COLO829 (cell line): Measurements from ENCODE around the gene C1QB.
A peak's percentile ranks its signal among the peaks of the same experiment; 100 is the strongest.
"Not testable (repeated sequence)": the region's sequence is repeated elsewhere in the genome, so short reads cannot be mapped to it uniquely, and the experiment has no call there.

Source experiments
- DNase-seq: peaks from one replicate; pipeline ENCODE4 v3.0.0; 2012; ENCODE audit warnings: low spot score

The C1QB gene

GRCh38 chr1:22699681-22700520 lies 46.9 kb downstream of the C1QB start:
- no peak for DNase-seq

- DNase-seq = no peak
Measured at GRCh38 chr1:22702296-22703085, 49.5 kb downstream of the C1QB start.

DNA sequence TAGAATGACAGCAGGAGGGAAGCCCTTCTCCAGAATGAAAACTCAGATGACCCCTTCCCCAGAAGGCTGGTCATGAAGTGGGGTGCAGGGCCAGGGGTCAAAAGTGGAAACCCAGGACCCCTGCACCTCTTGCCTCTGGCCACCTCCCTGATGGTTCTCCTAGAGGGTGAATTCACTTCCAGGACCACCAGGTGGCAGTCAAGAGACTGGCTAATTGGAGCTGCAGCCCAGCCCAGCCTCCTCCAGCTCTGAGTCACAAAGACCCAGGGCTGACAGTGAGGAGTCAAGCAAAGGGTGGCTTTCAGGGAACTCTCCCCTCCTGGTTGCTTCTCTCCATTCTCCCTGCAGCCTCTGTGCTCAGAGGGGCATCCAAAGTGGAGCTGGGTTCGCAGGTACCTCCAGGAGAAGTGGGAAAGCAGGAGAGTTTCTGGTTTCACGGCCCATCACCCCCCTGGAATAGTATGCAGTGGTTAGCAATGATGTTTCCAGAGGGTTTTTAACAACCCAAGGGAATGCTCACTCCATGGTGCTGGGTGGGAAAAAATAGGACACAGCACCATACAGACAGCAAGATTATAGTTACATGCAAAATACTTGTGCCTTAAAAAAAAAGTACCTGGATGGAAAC lies 51.5 kb downstream of the C1QB start:
- DNase-seq = peak; percentile 70

DNA sequence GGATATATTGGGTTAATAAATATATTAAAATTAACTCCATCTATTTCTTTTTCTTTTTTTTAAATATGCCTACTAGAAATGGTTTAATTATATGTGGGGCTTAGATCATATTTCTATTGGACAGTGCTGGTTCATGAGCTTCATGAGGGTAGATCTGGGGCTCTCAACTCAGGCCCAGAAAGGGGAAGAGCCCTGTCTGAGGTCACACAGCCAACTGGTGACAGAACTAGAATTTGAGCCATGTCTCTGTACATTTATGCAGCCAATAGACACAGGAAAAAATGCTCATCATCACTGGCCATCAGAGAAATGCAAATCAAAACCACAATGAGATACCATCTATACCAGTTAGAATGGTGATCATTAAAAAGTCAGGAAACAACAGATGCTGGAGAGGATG lies 52.5 kb downstream of the C1QB start:
- DNase-seq = no peak

DNA sequence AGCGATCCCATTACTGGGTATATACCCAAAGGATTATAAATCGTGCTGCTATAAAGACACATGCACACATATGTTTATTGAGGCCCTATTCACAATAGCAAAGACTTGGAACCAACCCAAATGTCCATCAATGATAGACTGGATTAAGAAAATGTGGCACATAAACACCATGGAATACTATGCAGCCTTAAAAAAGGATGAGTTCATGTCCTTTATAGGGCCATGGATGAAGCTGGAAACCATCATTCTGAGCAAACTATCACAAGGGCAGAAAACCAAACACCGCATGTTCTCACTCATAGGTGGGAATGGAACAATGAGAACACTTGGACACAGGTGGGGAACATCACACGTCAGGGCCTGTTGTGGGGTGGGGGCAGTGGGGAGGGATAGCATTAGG lies 53.1 kb downstream of the C1QB start:
- not testable (repeated sequence) for DNase-seq

GRCh38 chr1:22708777-22709176 lies 55.7 kb downstream of the C1QB start:
- DNase-seq = no peak

GRCh38 chr1:22709227-22709626 lies 56.2 kb downstream of the C1QB start:
- no peak for DNase-seq

GRCh38 chr1:22709891-22710700 lies 57.1 kb downstream of the C1QB start:
- no peak for DNase-seq

GRCh38 chr1:22710701-22711049 lies 57.6 kb downstream of the C1QB start, which contains the start of gene EPHB2:
TSS of gene EPHB2 (plus strand) at chr1:22710839. CDS start at chr1:22710983, 144 bp downstream.
- DNase-seq = no peak

GRCh38 chr1:22711071-22711470 lies 58.0 kb downstream of the C1QB start:
- DNase-seq = no peak
